SU-DHL-6 (cell line): ENCODE results near the gene GNAI1.

Source experiments
- H2AFZ ChIP-seq: fragments of 200-600 bp; sonication (generic); 2 replicates; pipeline ENCODE4 v1.6.1; 2014; ENCODE audit warnings: low read depth, mild to moderate bottlenecking, moderate library complexity, mixed read lengths, antibody characterized with exemption, low read length; ENCODE audit not compliant: severe bottlenecking
- H3F3A ChIP-seq: fragments of 200-600 bp; shearing (Covaris generic); 2 replicates; pipeline ENCODE4 v1.6.0; 2016; ENCODE audit warnings: antibody characterized with exemption, mild to moderate bottlenecking; ENCODE audit not compliant: insufficient read depth
- H3K27ac ChIP-seq: fragments of 200-600 bp; sonication (generic); 2 replicates; pipeline ENCODE4 v1.5.1; 2016; ENCODE audit warnings: low read depth, mild to moderate bottlenecking, low read length, moderate library complexity, mixed read lengths
- H3K27me3 ChIP-seq: fragments of 200-600 bp; sonication (generic), shearing (Covaris generic); 2 replicates; pipeline ENCODE4 v1.6.0; 2014; ENCODE audit warnings: mild to moderate bottlenecking, low read length
- H3K36me3 ChIP-seq: fragments of 200-600 bp; sonication (generic); 2 replicates; pipeline ENCODE4 v1.6.1; 2014; ENCODE audit warnings: mild to moderate bottlenecking, low read length, mixed read lengths
- H3K4me2 ChIP-seq: fragments of 300-600, 200-600 bp; shearing (Covaris generic), sonication (generic); 2 replicates; pipeline ENCODE4 v1.6.0; 2014; ENCODE audit warnings: low read length, low read depth, mild to moderate bottlenecking; ENCODE audit not compliant: poor library complexity, severe bottlenecking
- H3K4me3 ChIP-seq: fragments of 200-600 bp; sonication (generic); 2 replicates; pipeline ENCODE4 v1.5.1; 2014; ENCODE audit warnings: antibody characterized with exemption, low read length, mild to moderate bottlenecking, mixed read lengths; ENCODE audit not compliant: insufficient read depth, poor library complexity, severe bottlenecking
- H3K79me2 ChIP-seq: fragments of 200-600 bp; sonication (generic); 2 replicates; pipeline ENCODE4 v1.6.1; 2014; ENCODE audit warnings: mild to moderate bottlenecking, low read length, moderate library complexity; ENCODE audit not compliant: insufficient read depth
- H3K9ac ChIP-seq: fragments of 200-600 bp; sonication (generic); 2 replicates; pipeline ENCODE4 v1.7.0; 2014; ENCODE audit warnings: mild to moderate bottlenecking, low read length
- H3K9me2 ChIP-seq: fragments of 200-600 bp; sonication (generic); replicated peaks from 2 replicates; pipeline ENCODE4 v1.6.1; 2014; ENCODE audit warnings: low read length; ENCODE audit not compliant: insufficient read depth
- H3K9me3 ChIP-seq: fragments of 200-600 bp; sonication (generic); 2 replicates; pipeline ENCODE4 v1.6.1; 2014; ENCODE audit warnings: low read length, mixed read lengths; ENCODE audit not compliant: insufficient read depth
- H4K20me1 ChIP-seq: fragments of 200-600 bp; sonication (generic); 2 replicates; pipeline ENCODE4 v1.6.1; 2014; ENCODE audit warnings: low read depth, mild to moderate bottlenecking, antibody characterized with exemption, low read length, moderate library complexity, mixed read lengths
- EZH2phosphoT487 ChIP-seq: fragments of 200-600 bp; sonication (generic), shearing (Covaris generic); conservative IDR thresholded peaks from 2 replicates; pipeline ENCODE4 v1.6.1; 2018; ENCODE audit warnings: mild to moderate bottlenecking, antibody characterized with exemption, low read length, moderate library complexity, mixed read lengths
- TF ChIP-seq, protein P1 (sequence below): fragments of 200-600 bp; sonication (generic); IDR thresholded peaks from one replicate; pipeline ENCODE4 v1.5.1; 2017; ENCODE audit warnings: antibody characterized with exemption, mild to moderate bottlenecking, low read length, moderate library complexity; ENCODE audit not compliant: insufficient read depth, poor library complexity, severe bottlenecking

The GNAI1 gene

GRCh38 chr7:80142853-80143580 is 8.4 kb downstream of the GNAI1 start:
- Histone ChIP-seq H4K20me1 (no peaks in the 10 kb centered on the region), H3K36me3 (no peaks in the 10 kb centered on the region), H3K79me2 (no peaks in the 10 kb centered on the region)

DNA sequence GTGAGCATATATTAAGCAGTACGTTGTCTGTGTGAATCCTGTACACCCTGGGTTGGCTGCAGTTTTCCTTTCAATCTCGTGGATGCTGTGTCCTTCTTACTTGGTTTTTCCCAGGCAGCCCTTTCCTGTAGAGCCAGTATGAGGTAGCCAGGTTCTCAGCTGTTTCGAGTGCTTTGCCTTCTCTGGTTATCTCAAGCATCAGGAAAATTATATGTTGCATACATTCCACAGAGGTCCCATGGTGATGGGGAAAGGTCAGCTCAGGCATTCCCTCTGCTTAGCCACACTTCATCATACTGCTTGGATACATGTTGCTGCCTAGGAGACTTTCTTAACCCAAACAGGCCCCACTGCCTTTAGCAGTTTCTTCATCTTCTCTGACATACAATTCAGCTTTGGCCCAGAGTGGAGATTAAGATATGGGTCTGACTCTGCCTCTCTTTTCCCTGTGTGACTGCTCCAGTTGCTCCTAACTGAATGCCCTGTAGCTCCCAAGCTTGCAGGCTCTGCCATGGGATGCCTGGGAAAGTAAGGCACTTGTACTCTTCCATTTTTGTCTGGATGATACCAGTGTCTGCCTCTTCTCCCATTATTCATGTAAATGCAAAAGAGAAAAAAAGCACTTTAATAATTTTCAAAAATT is 11.3 kb downstream of the GNAI1 start:
- no peaks in the 10 kb centered on the region for H3K79me2 ChIP-seq
- H2AFZ ChIP-seq, result no peak overlapping the region
- H3K9ac ChIP-seq, result no peak overlapping the region
- no peaks in the 10 kb centered on the region for H3K27me3 ChIP-seq
- H3K4me2 ChIP-seq, result no peak overlapping the region
- H3K9me3 ChIP-seq, result no peaks in the 10 kb centered on the region
- no peaks in the 10 kb centered on the region for H3F3A ChIP-seq
- TF ChIP-seq, protein P1, sequence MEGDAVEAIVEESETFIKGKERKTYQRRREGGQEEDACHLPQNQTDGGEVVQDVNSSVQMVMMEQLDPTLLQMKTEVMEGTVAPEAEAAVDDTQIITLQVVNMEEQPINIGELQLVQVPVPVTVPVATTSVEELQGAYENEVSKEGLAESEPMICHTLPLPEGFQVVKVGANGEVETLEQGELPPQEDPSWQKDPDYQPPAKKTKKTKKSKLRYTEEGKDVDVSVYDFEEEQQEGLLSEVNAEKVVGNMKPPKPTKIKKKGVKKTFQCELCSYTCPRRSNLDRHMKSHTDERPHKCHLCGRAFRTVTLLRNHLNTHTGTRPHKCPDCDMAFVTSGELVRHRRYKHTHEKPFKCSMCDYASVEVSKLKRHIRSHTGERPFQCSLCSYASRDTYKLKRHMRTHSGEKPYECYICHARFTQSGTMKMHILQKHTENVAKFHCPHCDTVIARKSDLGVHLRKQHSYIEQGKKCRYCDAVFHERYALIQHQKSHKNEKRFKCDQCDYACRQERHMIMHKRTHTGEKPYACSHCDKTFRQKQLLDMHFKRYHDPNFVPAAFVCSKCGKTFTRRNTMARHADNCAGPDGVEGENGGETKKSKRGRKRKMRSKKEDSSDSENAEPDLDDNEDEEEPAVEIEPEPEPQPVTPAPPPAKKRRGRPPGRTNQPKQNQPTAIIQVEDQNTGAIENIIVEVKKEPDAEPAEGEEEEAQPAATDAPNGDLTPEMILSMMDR, result no peak
- no peak for TF ChIP-seq EZH2phosphoT487
- H3K4me3 ChIP-seq, result no peak overlapping the region
- no peaks in the 10 kb centered on the region for H4K20me1 ChIP-seq
- H3K36me3 ChIP-seq, result no peaks in the 10 kb centered on the region
- H3K9me2 ChIP-seq, result no peaks in the 10 kb centered on the region
- no peak overlapping the region for H3K27ac ChIP-seq

More at GRCh38 chr7:80142853-80143580, 8.4 kb downstream of the GNAI1 start:
- no peak overlapping the region for H3K4me3 ChIP-seq
- H3K27me3 ChIP-seq, result no peaks in the 10 kb centered on the region
- H3K4me2 ChIP-seq, result no peak overlapping the region
- no peaks in the 10 kb centered on the region for H3K9me3 ChIP-seq
- no peak overlapping the region for H3K9ac ChIP-seq
- no peak overlapping the region for H3K27ac ChIP-seq
- no peaks in the 10 kb centered on the region for H3K9me2 ChIP-seq
- TF ChIP-seq, protein P1, result no peak
- no peak for TF ChIP-seq EZH2phosphoT487
- no peak overlapping the region for H2AFZ ChIP-seq
- H3F3A ChIP-seq, result no peaks in the 10 kb centered on the region

GRCh38 chr7:80146545-80147182 is 12.0 kb downstream of the GNAI1 start:
- H3K4me2 ChIP-seq, result no peak overlapping the region
- H2AFZ ChIP-seq, result no peak overlapping the region
- H3K9ac ChIP-seq, result no peak overlapping the region
- no peaks in the 10 kb centered on the region for H3K27me3 ChIP-seq
- no peaks in the 10 kb centered on the region for H3K9me3 ChIP-seq
- no peaks in the 10 kb centered on the region for H3K36me3 ChIP-seq
- H3K27ac ChIP-seq, result no peak overlapping the region
- H3K79me2 ChIP-seq, result no peaks in the 10 kb centered on the region
- TF ChIP-seq EZH2phosphoT487, result no peak
- TF ChIP-seq, protein P1, result no peak
- no peaks in the 10 kb centered on the region for H3F3A ChIP-seq
- H3K4me3 ChIP-seq, result no peak overlapping the region
- no peaks in the 10 kb centered on the region for H3K9me2 ChIP-seq
- H4K20me1 ChIP-seq, result no peaks in the 10 kb centered on the region
